GM21529 (cell line): ENCODE data around the gene TTC28.
"Not testable (repeated sequence)": the region's sequence is repeated elsewhere in the genome, so short reads cannot be mapped to it uniquely, and the experiment has no call there.

Source experiments
- ATAC-seq: cut with Tn5 transposase; IDR thresholded peaks from one replicate; pipeline ENCODE4 v1.9.1; 2021; ENCODE audit not compliant: unreplicated experiment

The TTC28 gene

GRCh38 chr22:28678170-28678569, 1.5 kb downstream of the TTC28 start:
- not testable (repeated sequence) for ATAC-seq

GRCh38 chr22:28674121-28674563, 5.5 kb downstream of the TTC28 start:
- ATAC-seq = no peak

GRCh38 chr22:28670756-28671155, 8.9 kb downstream of the TTC28 start:
- no peak for ATAC-seq

GRCh38 chr22:28670161-28670560, 9.5 kb downstream of the TTC28 start:
- no peak for ATAC-seq

GRCh38 chr22:28669387-28669786, 10.3 kb downstream of the TTC28 start:
- no peak for ATAC-seq

GRCh38 chr22:28663569-28663942, 16.1 kb downstream of the TTC28 start:
- ATAC-seq = not testable (repeated sequence)

GRCh38 chr22:28658448-28658847, 21.2 kb downstream of the TTC28 start:
- no peak for ATAC-seq

- ATAC-seq = no peak
Measured at GRCh38 chr22:28656181-28656580, 23.5 kb downstream of the TTC28 start.

- ATAC-seq = no peak
Measured at GRCh38 chr22:28650463-28650862, 29.2 kb downstream of the TTC28 start.

- ATAC-seq = no peak
Measured at GRCh38 chr22:28648792-28649191, 30.8 kb downstream of the TTC28 start.

- no peak for ATAC-seq
Measured at GRCh38 chr22:28647216-28647615, 32.4 kb downstream of the TTC28 start.

- no peak for ATAC-seq
Measured at GRCh38 chr22:28639321-28639720, 40.3 kb downstream of the TTC28 start.

GRCh38 chr22:28637225-28637624, 42.4 kb downstream of the TTC28 start:
- ATAC-seq = no peak

- no peak for ATAC-seq
Measured at GRCh38 chr22:28630177-28630574, 49.5 kb downstream of the TTC28 start.

- no peak for ATAC-seq
Measured at GRCh38 chr22:28629420-28630176, 50.0 kb downstream of the TTC28 start.

GRCh38 chr22:28628766-28629165, 50.9 kb downstream of the TTC28 start:
- ATAC-seq = no peak

GRCh38 chr22:28627791-28628190, 51.8 kb downstream of the TTC28 start:
- ATAC-seq = no peak

- ATAC-seq = no peak
Measured at GRCh38 chr22:28620244-28620922, 59.3 kb downstream of the TTC28 start.

GRCh38 chr22:28619236-28619635, 60.4 kb downstream of the TTC28 start:
- no peak for ATAC-seq

GRCh38 chr22:28615423-28615822, 64.2 kb downstream of the TTC28 start:
- not testable (repeated sequence) for ATAC-seq

GRCh38 chr22:28609921-28610320, 69.7 kb downstream of the TTC28 start:
- no peak for ATAC-seq

- ATAC-seq = no peak
Measured at GRCh38 chr22:28608546-28608945, 71.1 kb downstream of the TTC28 start.
